K562 (cell line): ENCODE data around the gene PELI2.

Experiments used
- GATA2 ChIP-seq: sonication (generic); formaldehyde crosslinking; IDR thresholded peaks from 2 replicates; pipeline ENCODE4 v1.4.0; 2020; ENCODE audit warnings: mild to moderate bottlenecking, missing genetic modification reagents
- MXI1 ChIP-seq: IDR thresholded peaks from 2 replicates; pipeline ENCODE4 v1.6.1; 2011; ENCODE audit warnings: low read depth, mild to moderate bottlenecking, improper control_type of control experiment, low read length
- SETDB1 ChIP-seq: IDR thresholded peaks from one replicate; pipeline ENCODE4 v1.6.1; 2012; ENCODE audit warnings: low read length, control low read depth, inconsistent platforms
- SIN3A ChIP-seq, 2 experiments: fragments of 150-350 bp in 1 of 2; IDR thresholded peaks; 2 replicates each; pipeline ENCODE4 v1.6.1; 2011 to 2016; ENCODE audit warnings: borderline replicate concordance in 2 of 2, low read depth in 2 of 2, low read length in 2 of 2, mild to moderate bottlenecking in 2 of 2, moderate library complexity in 2 of 2; ENCODE audit not compliant: control insufficient read depth in 1 of 2
- SP1 ChIP-seq: sonication (generic); formaldehyde crosslinking; IDR thresholded peaks from 2 replicates; pipeline ENCODE4 v1.8.1; 2022; ENCODE audit warnings: mild to moderate bottlenecking, missing genetic modification reagents
- ZNF639 ChIP-seq, 2 experiments: fragments of 200-800 bp in 1 of 2; sonication (Bioruptor generic) in 1 of 2; sonication (generic) in 1 of 2; formaldehyde crosslinking in 1 of 2; IDR thresholded peaks in 1 of 2; conservative IDR thresholded peaks in 1 of 2; 2 replicates each; pipeline versions ENCODE4 v1.5.0 to v1.6.1; 2016 to 2020; ENCODE audit warnings: missing compliant biosample characterization in 1 of 2, missing genetic modification characterization in 1 of 2, missing genetic modification reagents in 1 of 2
- TF ChIP-seq, protein P1 (sequence below): sonication (generic); formaldehyde crosslinking; IDR thresholded peaks from 2 replicates; pipeline ENCODE4 v1.8.1; 2023; ENCODE audit warnings: mild to moderate bottlenecking, missing genetic modification reagents

DNA sequence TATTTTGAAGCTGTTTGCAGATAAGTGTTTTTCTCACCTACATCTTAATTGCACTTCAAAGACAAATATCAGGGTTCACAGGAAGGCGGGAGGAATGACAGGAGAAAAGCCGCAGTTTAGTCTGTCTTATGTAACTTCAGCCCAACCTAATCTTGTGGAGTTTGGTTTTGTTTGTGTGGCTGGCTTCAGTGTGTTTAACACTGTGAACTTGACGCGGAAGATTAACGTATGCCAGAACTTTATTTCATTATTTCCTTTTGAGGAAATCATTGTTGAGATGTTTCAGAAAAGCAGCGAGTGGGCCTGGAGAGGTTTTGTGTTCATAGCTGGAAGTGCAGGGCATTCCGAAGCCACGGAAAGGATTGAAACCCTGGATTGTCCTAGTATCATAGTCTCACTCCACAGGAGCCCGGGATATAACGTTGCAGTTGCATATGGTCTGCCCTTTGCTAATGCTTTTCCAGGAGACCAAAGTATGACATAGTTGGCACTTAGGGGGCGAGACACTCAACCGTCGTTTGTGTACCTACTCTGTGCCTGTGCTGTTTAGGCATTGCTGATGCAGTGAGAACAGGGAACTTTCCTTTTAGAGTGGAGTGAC, 2.0 kb downstream of the PELI2 start:
- no peak for TF ChIP-seq ZNF639 (CRISPR knock-in tag; conservative IDR thresholded peaks at IDR 0.05 in 1 of 2, IDR thresholded peaks at IDR 0.05 in 1 of 2)
- TF ChIP-seq SIN3A (IDR thresholded peaks at IDR 0.05; ENCODE audit: borderline replicate concordance in 2 of 2, control insufficient read depth in 1 of 2, low read depth in 2 of 2, low read length in 2 of 2): no peak
- no peak for TF ChIP-seq GATA2 (CRISPR knock-in tag)
- TF ChIP-seq, protein P1, sequence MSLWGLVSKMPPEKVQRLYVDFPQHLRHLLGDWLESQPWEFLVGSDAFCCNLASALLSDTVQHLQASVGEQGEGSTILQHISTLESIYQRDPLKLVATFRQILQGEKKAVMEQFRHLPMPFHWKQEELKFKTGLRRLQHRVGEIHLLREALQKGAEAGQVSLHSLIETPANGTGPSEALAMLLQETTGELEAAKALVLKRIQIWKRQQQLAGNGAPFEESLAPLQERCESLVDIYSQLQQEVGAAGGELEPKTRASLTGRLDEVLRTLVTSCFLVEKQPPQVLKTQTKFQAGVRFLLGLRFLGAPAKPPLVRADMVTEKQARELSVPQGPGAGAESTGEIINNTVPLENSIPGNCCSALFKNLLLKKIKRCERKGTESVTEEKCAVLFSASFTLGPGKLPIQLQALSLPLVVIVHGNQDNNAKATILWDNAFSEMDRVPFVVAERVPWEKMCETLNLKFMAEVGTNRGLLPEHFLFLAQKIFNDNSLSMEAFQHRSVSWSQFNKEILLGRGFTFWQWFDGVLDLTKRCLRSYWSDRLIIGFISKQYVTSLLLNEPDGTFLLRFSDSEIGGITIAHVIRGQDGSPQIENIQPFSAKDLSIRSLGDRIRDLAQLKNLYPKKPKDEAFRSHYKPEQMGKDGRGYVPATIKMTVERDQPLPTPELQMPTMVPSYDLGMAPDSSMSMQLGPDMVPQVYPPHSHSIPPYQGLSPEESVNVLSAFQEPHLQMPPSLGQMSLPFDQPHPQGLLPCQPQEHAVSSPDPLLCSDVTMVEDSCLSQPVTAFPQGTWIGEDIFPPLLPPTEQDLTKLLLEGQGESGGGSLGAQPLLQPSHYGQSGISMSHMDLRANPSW (CRISPR knock-in tag): no peak
- TF ChIP-seq SP1: no peak
- TF ChIP-seq MXI1: no peak
- no peak for TF ChIP-seq SETDB1
